NB4 (cell line): ENCODE measurements around the gene DSE.

Experiments
- DNase-seq: peaks from one replicate; pipeline ENCODE4 v3.0.0; 2010; ENCODE audit warnings: low read depth
- H3K4me3 ChIP-seq: one replicate; pipeline ENCODE4 v1.5.1; 2011; ENCODE audit warnings: mild to moderate bottlenecking, low read depth, low read length, moderate library complexity
- MYC ChIP-seq: IDR thresholded peaks from 2 replicates; pipeline ENCODE4 v1.6.1; 2011; ENCODE audit warnings: low read depth, low read length
- POLR2A ChIP-seq: IDR thresholded peaks from 2 replicates; pipeline ENCODE4 v1.6.1; 2011; ENCODE audit warnings: mild to moderate bottlenecking; ENCODE audit not compliant: insufficient read length; ENCODE audit errors: extremely low read depth
- TF ChIP-seq, protein P1 (sequence below): IDR thresholded peaks from 2 replicates; pipeline ENCODE4 v1.6.1; 2011; ENCODE audit warnings: low read depth, low read length
- TF ChIP-seq, protein P2 (sequence below): IDR thresholded peaks from one replicate; pipeline ENCODE4 v1.5.1; 2012; ENCODE audit warnings: low read depth, low read length

The DSE gene

DNA sequence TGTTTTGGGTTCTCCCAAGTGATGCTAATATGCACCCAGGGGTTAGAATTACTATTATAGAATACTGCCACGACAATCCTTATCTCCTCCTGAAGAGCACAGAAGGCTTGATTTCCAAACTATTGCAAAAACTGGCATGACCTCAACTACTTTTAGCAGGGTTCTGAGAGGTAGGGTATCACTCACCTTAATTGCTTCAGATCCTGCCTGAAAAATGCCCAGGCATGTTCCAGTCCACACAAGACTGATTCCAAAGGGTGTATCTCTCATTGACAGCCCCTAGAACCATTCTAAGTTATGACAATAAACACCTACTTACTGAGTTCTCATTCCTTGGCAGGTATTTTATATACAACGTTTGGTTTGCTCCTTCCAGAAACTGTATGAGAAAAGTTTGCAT lies 5.0 kb upstream of the DSE start:
- no peak overlapping the region for H3K4me3 ChIP-seq
- DNase-seq, result no peak
- no peak for TF ChIP-seq MYC
- TF ChIP-seq, protein P1, sequence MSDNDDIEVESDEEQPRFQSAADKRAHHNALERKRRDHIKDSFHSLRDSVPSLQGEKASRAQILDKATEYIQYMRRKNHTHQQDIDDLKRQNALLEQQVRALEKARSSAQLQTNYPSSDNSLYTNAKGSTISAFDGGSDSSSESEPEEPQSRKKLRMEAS, result no peak

DNA sequence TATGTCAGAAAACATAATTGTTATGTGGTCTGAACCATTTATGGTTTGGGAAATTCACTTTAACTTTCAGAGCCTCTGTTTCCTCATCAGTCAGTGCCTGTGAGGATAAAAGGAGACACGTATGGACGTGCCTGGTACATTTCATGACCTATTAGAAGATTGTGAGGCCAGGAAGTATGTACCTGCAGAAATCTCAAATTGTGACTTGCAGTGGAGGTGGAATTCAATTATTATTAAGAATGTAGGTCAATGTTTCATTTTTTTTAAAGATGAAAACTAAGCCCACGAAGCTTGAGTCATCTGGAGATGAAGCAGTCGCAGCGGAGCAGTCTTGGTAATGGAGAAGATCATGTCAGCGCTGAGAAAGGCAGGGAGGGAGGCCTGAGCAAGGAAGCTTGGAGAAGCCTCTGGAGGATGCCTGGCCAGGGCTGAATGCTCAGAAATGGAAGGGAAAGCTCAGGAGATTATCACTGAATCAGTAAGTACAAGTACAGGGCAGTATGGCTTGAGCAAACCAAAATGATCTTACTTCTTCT lies 3.9 kb upstream of the DSE start:
- no peak for DNase-seq
- TF ChIP-seq POLR2A, result no peak
- no peak for TF ChIP-seq MYC
- TF ChIP-seq, protein P2, sequence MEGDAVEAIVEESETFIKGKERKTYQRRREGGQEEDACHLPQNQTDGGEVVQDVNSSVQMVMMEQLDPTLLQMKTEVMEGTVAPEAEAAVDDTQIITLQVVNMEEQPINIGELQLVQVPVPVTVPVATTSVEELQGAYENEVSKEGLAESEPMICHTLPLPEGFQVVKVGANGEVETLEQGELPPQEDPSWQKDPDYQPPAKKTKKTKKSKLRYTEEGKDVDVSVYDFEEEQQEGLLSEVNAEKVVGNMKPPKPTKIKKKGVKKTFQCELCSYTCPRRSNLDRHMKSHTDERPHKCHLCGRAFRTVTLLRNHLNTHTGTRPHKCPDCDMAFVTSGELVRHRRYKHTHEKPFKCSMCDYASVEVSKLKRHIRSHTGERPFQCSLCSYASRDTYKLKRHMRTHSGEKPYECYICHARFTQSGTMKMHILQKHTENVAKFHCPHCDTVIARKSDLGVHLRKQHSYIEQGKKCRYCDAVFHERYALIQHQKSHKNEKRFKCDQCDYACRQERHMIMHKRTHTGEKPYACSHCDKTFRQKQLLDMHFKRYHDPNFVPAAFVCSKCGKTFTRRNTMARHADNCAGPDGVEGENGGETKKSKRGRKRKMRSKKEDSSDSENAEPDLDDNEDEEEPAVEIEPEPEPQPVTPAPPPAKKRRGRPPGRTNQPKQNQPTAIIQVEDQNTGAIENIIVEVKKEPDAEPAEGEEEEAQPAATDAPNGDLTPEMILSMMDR, result no peak
- H3K4me3 ChIP-seq, result no peak overlapping the region

DNA sequence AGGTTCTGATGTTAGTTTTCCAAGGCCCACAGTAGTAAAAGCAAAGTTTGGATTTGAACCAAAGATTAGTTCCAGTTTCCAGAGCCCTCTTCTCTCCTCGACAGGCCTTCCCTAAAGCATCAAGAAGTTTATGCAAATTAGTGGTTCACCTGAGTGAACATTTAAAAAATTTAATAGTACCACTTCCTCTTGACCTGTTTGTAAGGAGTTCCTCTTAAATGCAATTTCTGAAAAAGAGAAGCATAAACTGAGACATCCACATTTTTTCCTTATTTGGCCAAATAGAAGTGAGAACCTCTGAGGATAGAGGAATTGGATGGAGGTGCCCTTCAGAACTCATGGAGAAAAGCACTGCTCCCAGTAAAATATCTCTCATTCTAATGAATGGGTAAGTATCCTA lies 1.2 kb upstream of the DSE start:
- no peak for DNase-seq

DNA sequence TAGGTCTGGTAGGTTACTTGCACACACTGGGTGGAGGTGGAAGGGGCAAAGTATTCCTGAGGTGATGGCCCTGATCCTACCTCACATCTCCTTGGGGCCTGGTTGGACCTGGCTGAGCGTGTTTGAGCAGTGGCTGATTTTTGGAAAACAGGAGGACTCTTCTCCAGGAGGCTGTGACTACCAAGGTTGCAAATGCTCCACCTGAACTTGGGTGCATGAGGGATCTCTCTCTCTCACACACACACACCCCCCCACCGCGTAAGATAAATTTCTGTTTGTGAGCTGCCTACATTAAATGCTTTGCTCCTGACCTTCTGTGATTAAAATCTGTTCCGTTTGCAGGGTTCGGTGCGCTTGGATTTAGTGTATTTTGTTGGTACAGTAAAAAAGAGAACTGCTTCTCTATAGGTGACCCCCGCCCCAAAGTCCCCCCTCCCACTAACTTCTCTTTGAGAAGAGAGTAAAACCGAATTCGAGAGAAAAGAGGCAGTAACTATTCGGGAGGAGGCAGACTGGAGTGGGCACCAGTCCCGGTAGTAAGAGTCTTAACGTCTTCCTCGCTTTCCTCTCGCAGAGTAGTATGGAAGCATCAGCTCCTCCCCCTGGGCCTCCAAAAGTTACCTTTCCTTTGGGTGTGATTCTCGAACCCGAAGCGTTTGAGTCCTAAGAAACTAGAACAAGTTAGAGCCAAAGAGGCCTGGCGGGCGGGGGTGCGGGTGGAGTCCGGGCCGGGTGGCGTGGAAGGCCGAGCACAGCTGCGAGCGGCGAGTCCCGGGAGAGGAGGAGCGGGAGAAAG lies 585 bp upstream of the DSE start:
- peak overlapping the region; percentile 39 for H3K4me3 ChIP-seq
- DNase-seq, result no peak
- TF ChIP-seq POLR2A, result no peak
- TF ChIP-seq, protein P1, result no peak
- TF ChIP-seq, protein P2, result no peak
- TF ChIP-seq MYC, result no peak

More for the DNA sequence above, 1.2 kb upstream of the DSE start:
- no peak overlapping the region for H3K4me3 ChIP-seq
- TF ChIP-seq POLR2A (no peak), MYC (no peak)
- TF ChIP-seq, protein P2, result no peak
- TF ChIP-seq, protein P1, result no peak

DNA sequence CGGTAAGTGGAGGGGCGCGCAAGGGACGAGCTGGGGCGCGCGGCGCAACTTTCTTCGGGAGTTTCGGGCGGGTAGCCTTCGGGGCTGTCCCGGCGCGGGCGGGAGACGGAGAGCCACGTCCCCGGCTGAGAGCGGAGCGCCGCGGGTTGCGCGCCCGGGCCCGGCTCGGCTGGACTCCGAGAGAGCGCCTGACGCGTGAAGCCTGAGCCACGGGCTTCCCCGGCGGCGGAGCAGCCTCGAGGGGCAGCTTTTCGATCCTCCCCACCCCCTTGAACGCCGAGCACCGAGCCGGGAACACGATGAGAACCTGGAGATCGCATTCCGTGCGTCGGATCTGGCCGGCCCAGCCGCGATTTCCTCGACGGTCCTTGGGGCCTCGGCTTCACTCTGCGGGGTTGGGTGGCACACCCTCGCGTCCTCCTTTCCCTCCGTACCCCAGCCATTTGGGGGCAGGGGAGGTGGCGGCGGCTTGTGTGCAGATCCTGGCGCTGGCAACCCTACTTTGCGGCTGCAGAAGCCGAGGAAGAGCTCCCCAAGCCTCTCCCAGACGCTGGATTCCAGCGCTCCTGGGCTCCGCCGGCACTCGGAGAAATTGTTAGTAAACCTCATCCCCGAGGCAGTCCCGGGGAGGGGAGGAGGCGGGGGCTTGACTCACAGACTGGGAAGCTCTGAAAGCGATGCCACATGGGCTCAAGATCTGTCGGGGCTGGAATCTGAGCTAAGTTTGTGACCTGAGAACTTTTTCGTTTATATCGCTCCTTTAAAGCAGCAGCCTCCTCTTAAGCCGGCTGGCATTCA lies 572 bp downstream of the DSE start:
- DNase-seq, result peak; percentile 69
- TF ChIP-seq MYC (no peak; the same call in 1 of the 2 replicates), POLR2A (no peak)
- TF ChIP-seq, protein P1, result 0 out of 2 replicates have a peak, but pooled peaks have one; percentile 14
- TF ChIP-seq, protein P2, result no peak
- H3K4me3 ChIP-seq, result peak overlapping the region; percentile 46

DNA sequence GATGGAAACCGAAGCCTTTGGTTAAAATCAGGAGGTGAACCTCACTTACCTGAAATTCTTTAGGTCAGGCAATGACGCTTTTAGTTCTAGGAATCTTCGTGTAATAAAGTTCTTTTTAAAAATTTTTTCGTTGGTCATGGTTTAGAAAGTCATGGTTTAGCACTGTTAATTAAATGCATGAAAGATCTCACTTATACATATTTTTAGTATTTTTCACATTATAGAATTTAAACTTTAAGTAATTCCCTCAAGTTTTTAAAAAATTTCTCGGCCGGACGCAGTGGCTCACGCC lies 1.1 kb downstream of the DSE start:
- no peak for DNase-seq
- peak overlapping the region; percentile 46 for H3K4me3 ChIP-seq
- TF ChIP-seq POLR2A, result no peak
- no peak for TF ChIP-seq MYC
- TF ChIP-seq, protein P1, result no peak
- TF ChIP-seq, protein P2, result no peak
